GM18867 (cell line): Measurements from ENCODE around the gene GNAL.
"Not testable (repeated sequence)": the region's sequence is repeated elsewhere in the genome, so short reads cannot be mapped to it uniquely, and the experiment has no call there.

ENCODE experiments used
- ATAC-seq: cut with Tn5 transposase; IDR thresholded peaks from one replicate; pipeline ENCODE4 v1.9.1; 2021; ENCODE audit warnings: mild to moderate bottlenecking, moderate library complexity; ENCODE audit not compliant: unreplicated experiment

GNAL gene

DNA sequence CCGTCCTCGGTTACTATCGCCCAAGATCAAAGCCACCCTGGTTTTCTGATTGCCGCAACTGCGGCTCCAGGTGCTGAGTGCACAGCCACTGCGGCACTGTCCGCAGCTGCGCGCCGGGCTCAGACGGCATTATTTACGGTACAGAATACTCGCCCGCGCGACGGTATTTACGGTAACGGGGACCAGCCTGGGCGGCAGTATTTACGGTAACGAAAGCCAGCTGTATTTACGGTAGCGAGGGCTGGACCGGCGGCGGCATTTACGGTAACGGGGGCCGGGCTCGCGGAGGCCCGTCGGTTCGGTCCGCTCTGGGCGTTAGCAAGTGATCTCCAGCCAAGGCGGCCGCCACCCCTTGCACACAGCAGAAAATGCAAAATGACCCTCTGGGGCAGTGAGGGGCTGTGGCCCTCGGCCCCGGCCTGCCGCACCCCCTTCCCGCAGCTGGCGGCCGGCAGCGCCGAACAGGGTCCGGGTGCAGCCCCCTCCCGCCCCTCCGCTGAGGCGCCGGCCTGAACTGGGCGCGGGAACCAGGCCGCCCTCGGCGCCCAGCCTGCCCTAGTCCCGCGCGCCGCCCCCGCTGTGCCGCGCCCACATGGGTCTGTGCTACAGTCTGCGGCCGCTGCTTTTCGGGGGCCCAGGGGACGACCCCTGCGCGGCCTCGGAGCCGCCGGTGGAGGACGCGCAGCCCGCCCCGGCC, at the start of gene GNAL:
TSS of gene GNAL (plus strand) at position 293 of the 697 bp plus-strand sequence. CDS start at position 593, 300 bp downstream.
- ATAC-seq, result peak; percentile 73

DNA sequence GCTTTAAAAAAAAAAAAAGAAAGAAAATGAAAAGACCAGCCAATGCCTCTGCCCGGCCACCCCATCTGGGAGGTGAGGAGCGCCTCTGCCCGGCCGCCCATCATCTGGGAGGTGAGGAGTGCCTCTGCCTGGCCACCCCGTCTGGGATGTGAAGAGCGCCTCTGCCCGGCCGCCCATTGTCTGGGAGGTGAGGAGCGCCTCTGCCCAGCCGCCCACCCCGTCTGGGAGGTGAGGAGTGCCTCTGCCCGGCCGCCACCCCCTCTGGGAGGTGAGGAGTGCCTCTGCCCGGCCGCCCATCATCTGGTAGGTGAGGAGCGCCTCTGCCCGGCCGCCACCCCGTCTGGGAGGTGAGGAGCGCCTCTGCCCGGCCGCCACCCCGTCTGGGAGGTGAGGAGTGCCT, 41.8 kb upstream of the GNAL start:
- ATAC-seq, result not testable (repeated sequence)

DNA sequence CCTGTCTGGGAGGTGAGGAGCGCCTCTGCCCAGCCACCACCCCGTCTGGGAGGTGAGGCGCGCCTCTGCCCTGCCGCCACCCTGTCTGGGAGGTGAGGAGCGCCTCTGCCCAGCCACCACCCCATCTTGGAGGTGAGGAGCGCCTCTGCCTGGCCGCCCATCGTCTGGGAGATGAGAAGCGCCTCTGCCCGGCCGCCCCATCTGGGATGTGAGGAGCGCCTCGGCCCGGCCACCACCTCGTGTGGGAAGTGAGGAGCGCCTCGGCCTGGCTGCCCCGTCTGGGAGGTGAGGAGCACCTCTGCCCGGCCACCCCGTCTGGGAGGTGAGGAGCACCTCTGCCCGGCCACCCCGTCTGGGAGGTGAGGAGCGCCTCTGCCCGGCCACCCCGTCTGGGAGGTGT, 41.3 kb upstream of the GNAL start:
- ATAC-seq, result not testable (repeated sequence)

DNA sequence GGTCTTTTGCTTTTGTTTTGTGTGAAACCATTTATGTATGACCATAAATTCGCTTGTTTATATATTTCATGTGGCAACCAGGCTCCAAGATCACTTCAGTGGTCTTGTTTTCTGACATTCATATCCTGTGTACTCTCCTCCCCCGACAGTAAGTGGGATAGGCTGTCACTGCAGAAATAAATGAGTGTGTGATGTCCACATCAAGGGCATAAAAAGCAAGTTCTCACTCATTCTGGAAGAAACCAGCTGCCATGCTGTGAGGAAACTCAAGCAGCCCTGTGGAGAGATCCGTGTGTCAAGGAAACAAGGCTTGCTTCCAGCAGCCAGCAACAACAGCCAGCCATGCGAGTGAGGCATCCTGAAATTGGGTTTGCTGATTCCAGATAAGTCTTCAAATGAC, 39.2 kb upstream of the GNAL start:
- ATAC-seq, result no peak

DNA sequence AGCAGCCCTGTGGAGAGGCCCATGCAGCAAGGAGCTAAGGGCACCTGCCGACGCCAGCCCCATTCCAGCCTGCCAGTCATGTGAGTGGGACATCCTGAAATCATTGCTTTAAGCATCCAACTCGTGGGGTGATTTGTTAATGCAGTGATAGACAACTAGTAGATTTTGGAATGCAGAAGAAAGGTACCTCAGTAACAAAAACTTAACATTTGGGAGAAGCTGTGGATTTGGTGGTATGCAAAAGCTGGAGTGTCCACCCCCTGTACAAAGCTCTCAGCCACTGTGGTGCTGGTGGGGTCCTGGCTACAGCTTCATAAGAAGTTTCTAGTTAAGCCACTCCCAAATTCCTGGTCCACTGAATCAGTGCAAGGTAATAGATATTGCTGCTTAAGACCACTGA, 37.2 kb upstream of the GNAL start:
- ATAC-seq, result no peak

DNA sequence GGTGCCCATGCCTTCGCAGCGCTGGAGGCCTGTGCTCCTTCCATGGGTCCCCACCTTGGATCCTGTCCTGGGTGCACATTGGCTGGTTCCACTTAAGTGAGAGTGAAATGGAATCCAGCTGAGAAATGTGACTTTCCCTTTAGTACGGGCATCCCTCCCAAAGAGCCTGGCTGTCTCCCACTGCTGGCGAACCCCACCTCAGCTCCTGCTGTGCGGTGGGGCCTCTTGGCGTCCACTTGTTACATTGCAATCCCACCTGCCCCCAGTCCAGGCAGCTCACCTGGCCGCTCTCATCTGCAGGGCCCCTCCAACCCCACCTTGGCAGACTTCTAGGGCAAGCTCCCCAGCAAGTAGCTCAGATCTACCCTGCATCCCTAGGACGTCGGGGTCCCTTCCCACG, 35.5 kb upstream of the GNAL start:
- ATAC-seq, result no peak

DNA sequence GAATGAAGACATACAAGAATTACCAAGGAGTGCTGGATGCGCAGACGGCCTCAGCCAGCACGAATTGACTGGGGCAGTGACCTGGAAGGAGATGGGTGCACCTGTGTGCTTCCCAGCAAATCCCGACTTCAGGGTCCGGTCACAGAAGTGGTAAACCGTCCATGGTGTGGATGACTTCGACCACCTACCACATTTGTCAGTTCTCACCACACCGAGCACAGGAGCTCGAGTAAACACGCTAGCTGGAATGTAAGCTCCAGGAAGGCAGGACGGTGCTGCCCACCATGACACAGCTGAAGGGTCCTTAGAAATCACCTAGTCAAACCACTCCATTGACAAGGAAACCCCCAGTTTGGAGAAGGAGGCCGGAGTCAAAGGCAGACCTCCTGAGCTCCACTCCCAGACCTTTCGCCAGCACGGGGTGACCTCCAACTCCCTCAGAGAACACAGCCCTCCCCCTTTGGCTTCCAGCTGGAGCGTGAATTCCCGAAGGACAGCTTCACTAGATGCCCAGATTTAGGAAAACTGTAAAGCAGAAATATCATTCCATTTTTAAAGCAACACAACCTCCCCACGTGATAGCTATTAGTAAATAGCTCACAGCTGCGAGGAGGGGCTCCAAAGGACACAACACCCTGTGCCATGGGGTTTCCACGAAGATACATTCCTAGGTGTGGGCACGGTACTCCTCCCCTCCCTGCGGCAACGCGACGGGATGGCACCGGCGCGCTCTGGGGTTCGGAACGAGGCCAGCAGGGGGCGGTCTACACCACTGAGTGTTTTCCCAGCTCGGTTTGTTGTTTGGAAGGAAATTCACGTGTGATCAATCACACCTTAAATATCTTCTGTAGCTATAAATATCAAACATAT, 34.1 kb upstream of the GNAL start:
- no peak for ATAC-seq

DNA sequence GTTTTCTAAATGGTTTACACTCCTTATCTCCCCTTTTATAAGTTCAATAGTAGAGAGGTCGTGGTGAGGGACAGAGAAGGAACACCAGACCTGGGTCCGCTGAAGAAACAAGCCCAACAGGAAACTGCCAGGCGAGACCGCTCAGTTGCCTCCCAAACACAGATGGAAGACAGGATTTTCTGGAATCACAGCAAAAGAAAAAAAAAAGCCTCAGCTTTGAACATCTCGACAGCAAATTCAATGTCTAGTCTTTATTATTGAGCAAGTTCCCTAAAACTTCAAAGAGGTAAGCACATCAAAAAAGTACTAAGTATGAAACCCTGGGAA, 33.5 kb upstream of the GNAL start:
- ATAC-seq, result no peak

DNA sequence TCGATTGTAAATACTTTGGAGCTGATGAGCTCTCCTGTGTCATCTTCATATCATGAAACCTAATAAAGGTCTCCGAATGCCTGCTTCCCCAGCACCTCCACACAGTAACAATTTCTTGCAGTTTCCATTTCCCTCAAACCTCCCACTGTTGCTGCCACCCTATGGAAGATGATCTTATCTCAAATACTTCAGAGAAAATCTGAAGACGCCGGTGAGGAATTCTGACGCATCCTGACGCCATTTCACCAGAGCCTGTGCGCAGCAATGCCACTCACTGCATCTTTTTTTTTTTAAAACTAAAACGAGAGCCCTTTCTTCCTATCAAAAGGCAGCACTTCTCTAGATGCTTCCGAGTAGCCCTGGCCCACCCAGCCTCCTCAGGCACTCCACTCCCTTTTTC, 31.9 kb upstream of the GNAL start:
- ATAC-seq, result no peak

DNA sequence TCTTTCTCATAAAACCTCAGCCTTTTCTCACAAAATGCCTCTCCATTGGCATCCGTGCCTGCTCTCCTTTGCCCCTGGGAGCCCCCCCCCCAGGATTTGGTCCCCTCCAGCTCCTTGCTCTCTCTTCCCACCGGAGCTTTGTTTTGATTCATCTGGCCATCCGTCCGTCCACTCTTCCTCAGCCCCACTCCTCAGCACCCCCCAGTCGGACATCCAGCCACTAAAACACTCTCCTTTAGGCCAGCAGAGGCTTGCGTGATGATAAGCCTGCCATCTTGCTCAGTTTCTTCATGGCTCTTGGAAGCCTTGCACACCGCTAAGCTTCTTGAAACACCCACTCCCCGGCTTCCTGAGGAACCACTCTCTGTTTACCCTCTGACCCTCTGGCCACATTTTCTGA, 31.5 kb upstream of the GNAL start:
- ATAC-seq, result no peak

DNA sequence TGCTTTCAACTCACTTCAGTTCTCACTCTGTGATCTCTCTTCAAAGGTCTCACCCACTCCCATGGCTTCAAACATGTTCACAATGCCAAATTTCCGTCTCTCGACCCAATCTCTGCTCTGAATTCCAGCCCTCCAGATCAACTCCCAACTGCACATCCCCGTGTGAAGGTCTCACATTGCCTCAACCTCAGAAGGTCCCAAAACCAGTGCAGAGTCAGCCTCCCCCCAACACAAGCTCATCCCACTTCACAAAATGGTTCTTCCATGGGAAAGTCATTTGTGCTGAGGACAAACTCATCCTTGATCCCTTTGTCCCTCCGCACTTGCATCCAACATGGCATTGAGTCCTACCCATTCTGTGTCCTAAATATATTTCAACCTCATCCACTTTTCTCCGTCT, 31.0 kb upstream of the GNAL start:
- ATAC-seq, result no peak

DNA sequence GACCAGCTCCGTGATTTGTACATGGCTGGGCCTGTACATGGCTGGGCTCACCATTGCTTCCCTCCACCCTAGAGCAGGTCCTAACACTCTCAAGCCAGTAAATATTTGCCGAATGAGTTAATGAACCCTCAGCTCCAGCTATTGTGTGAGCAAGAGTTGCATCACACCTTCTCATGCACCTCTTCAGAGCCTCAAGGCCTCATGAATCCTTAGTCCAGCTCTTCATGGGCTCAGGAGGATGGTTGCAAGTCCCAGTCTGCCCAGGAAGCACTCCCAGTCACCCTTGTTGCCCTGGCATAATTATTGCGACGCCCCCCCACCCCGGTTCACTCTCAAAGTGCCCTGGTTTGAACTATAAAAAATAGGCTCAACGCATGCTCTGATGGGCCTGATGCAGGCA, 30.1 kb upstream of the GNAL start:
- no peak for ATAC-seq

DNA sequence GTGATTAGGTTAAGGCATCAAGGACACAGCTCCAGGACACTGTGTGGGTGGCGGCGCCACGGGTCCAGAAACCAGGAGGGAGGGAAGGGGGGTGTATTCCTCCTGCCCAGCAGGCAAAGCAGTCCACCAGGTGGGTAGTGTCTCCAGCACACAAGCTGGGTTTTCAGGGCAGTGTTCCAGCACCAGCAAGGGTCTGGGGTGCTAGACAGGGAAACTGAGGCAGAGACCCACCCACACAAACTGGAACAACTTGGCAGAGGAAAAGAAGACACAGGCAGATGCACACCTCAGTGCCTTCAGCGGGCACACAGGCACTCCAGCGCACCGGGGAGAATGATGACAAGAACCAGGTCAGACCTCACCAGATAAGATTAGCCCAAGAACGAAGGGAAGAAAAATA, 28.4 kb upstream of the GNAL start:
- ATAC-seq, result no peak

DNA sequence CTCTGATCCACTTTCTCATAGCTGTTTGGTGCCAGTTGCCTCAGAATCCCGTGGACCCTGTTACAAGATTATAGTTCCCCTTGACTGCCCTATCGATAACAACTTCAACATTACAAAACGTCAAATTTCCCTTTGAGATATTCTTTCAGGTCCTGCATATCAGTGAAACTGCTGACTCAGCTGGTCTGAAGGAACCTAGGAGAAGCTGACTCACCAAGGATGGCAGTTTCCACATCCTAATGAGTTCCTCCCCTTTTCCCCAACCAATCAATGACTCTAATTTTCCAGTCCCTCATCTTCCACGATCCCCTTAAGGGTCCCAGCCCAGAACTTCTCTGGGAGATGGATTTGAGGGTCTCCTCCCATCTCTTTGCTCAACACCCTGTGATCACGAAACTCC, 27.6 kb upstream of the GNAL start:
- no peak for ATAC-seq

DNA sequence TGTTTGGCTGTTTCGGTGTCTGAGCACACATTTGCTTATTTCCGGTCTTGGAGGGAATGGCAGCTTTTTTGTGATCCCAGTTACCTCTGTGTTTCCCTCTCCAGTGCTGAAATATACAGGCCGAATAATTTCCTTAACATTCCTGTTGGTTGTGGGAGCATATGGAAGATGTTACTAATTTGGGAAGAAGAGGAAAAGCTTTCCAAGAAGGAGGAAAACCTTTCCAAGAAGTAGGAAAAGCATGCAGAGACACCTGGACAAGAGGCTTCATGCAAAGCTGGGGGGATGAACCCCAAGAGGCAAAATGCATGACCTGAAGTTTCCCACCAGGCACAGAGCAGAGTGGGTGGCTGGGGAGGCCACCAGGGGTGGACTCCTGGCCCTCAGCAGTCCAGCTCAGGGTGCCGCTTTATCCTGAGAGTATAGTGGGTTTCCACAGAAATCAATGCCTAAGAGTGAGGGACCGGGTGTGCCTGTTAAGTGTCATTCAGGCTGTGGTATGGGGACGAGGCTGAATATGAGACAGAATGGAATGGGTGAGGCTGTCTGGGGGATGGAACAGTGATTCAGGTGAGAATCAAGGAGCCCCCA, 25.5 kb upstream of the GNAL start:
- no peak for ATAC-seq

DNA sequence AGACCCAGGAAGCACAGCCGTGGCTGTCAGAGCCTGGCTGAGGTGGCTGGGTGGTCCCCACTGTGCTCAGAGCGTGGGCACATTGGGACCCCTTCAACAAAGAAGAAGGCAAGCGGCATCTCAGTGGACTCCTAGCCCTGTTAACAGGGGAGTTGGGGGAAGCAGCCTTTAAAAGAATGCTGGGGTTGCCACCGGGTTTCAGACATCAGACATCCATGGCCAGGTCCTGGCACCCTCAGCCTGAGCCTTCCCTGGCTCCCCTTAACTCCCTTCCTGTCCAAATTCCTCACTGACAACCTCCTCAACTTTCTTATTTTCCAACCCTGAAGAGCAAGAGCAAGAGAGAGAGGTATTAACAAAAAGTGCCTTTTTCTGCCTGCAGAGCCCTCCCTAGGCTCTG, 24.8 kb upstream of the GNAL start:
- no peak for ATAC-seq

DNA sequence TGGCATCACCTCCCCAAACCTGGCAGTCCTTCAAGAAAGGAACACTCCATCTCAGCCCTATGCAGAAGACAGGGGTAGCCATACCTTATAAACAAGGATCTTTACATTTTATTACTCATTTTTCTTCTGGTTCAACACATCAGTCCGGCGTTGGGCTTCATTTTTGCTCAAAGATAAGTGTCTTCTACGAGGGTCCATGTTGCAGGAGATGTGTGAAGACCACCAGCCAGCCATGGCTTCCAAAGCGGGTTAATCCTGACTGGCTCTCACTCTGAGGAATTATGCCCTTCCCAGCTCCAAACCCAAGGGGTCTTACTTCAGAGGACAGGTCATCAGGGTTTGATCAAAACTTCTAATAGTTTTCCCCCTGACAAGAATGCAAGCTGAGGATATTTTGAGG, 23.9 kb upstream of the GNAL start:
- ATAC-seq, result no peak

DNA sequence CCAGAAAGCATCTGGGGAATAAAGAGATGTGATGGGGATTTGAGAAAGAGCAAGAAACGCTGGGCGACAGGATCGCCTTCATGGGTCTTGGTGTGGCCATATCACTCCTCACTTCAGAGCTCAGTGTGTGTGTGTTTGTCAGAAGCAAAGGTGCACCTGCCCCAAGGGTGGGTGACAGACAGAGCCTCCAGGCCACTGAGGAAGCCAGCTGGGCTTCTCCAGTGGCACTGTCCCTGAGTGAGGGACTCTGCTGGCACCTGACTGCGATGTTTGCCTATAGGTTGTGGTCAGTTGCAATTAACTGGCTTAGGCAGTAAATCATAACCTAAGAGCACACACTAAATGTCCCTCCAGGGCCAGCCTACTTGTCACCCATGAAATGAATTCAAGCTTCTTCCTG, 23.5 kb upstream of the GNAL start:
- no peak for ATAC-seq

DNA sequence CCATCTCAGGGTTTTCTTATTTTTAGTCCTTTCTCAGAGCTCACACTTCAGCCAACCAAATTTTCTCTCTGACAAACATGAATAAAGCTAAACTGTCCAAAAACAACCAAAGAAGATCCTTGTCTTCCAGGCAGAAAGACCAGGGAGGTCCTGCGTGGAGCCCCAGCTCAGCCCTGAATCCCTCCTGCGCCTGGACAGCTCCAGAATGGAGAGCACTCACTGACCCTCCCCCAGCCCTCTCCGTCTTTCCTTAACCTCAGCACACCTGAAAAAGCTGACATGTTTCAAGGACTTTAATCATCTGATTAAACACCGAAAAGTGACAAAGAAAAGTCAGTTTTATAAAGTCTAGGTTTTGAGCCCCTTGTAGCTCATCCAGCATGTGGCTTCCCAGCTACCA, 22.9 kb upstream of the GNAL start:
- no peak for ATAC-seq

DNA sequence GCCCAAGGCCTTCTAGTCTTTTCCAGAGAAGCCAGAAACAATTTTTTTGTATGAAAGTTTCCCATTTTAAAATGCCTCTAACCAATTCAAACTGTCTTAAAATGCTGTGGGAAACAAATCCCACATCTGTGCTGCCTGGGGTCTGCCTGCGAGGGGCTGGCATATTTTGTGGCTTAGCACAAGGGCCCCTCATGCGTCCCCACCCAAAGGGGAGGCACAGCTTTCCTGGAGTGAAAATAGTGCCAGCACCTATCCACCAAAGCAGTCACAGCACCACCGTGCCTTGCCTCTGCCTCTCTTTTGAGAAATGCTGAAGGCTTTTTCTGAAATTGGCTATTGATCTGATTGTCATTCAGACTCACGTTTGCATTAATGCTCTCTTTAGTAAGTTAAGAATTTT, 22.2 kb upstream of the GNAL start:
- ATAC-seq, result no peak

DNA sequence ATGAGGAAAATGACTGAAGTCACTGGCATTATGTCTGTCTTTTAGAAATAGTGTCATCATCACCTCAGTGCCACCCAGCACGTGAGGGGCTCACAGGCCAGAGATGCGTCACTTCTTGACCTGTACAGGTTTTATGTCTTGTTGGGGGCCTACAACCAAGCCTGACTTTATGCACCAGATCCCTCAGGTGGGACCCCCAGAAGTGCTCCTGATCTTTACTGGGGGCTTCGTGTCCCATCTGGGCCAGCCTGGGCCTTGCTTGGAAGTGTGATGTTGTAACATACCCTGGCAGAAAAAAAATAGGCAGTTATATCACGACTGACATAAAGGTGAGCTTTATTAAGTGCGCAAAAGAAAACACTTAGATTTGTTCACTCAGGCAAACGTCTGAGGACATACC, 21.5 kb upstream of the GNAL start:
- ATAC-seq, result no peak

DNA sequence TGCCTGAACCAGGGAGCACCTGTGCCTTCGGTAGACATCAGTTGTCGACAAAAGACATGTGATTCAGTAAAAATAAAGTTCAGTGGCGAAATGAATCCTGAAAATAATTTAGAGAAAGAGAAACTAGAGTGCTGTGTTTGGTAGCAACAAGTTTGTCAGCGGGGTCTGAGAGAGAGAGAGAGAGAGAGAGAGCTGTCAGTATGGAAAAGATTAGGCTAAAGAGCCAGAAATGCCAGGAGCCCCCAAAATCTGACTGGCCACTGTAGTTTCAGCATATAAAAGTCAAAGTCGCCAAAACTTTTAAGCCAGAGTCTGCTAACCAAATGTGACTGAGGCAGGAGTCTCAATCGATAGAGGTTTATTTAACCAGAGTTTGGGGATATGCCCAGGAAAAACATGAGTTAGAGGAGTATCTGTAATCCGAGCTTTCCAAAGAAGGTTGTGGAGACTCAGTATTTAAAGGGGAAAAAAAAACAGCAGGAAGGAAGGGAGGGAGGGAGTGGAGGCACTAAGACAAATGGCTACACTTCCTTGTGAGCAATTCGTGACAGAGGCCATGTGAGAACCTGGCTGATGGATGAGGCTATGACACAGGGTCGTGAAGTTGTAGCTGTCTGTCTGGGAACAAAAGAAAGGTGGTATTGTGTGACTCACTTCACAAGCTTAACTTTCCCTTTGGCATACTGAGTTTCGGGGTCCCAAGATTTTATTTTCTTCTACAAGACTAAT, 20.5 kb upstream of the GNAL start:
- ATAC-seq, result no peak
